Measurements from ENCODE around the gene ZNF678. TPM values are rescaled to one million over a fixed set of nuclear protein-coding genes. Genes with fewer than 3 reads are reported as not detected.

The ZNF678 gene
- total RNA-seq, 4 donors from 2014 or later = 8.4 to 15.3 (median 11.6) TPM

- no peak for TF ChIP-seq CTCF (IDR thresholded peaks at IDR 0.05)
- TF ChIP-seq EP300 (IDR thresholded peaks at IDR 0.05) = no peak
- TF ChIP-seq POLR2A (IDR thresholded peaks at IDR 0.05) = no peak
- DNase-seq (ENCODE audit: low spot score in 2 of 2) = no peak
- WGBS, 2 donors = 30 to 43% methylated on average over 32 to 46 of the region's 57 CpGs
Measured at GRCh38 chr1:227560393-227561173, 2.8 kb upstream of the ZNF678 start.

GRCh38 chr1:227561241-227561907 is 2.0 kb upstream of the ZNF678 start:
- Histone ChIP-seq H3K27me3 (peaks cover 0 to 44% of the 10 kb centered on the region in 2 donors), H3K27ac (no peak overlapping the region), H3K9me3 (no peaks in the 10 kb centered on the region), H3K4me1 (peaks cover 0 to 29% (median 7%) of the 10 kb centered on the region in 4 donors), H3K36me3 (peaks cover 0 to 8% (median 0%) of the 10 kb centered on the region in 3 donors), H3K4me3 (peak overlapping the region in 1 of 4 donors; percentile 34)
- 51 to 67% methylated on average over 37 to 42 of the region's 43 CpGs for WGBS, 2 donors
- TF ChIP-seq CTCF (IDR thresholded peaks at IDR 0.05) = no peak
- DNase-seq (ENCODE audit: low spot score in 2 of 2) = no peak

More at GRCh38 chr1:227560393-227561173, 2.8 kb upstream of the ZNF678 start:
- Histone ChIP-seq H3K27me3 (peaks cover 0 to 44% of the 10 kb centered on the region in 2 donors), H3K27ac (no peak overlapping the region), H3K9me3 (no peaks in the 10 kb centered on the region), H3K4me3 (peak overlapping the region in 2 of 4 donors; percentile 23 to 34), H3K4me1 (peaks cover 0 to 24% (median 7%) of the 10 kb centered on the region in 4 donors), H3K36me3 (peaks cover 0 to under 1% (median 0%) of the 10 kb centered on the region in 3 donors)

- H3K27ac ChIP-seq = no peak overlapping the region
- WGBS, 2 donors = 81 to 88% methylated on average over 6 of the region's 6 CpGs
- peaks cover 0 to 31% (median 7%) of the 10 kb centered on the region in 4 donors for H3K4me1 ChIP-seq
- H3K9me3 ChIP-seq = no peaks in the 10 kb centered on the region
- H3K27me3 ChIP-seq = peaks cover 0 to 44% of the 10 kb centered on the region in 2 donors
- peaks cover 0 to 8% (median 0%) of the 10 kb centered on the region in 3 donors for H3K36me3 ChIP-seq
- TF ChIP-seq CTCF (IDR thresholded peaks at IDR 0.05) = no peak
- TF ChIP-seq POLR2A (IDR thresholded peaks at IDR 0.05) = no peak
- TF ChIP-seq EP300 (IDR thresholded peaks at IDR 0.05) = no peak
- no peak overlapping the region for H3K4me3 ChIP-seq
- no peak for DNase-seq (ENCODE audit: low spot score in 2 of 2)
Measured at GRCh38 chr1:227562037-227562436, 1.3 kb upstream of the ZNF678 start.

- H3K27me3 ChIP-seq = peaks cover 0 to 37% of the 10 kb centered on the region in 2 donors
- WGBS, 2 donors = 87% methylated on average over 10 of the region's 10 CpGs
- DNase-seq (ENCODE audit: low spot score in 2 of 2) = no peak
Measured at GRCh38 chr1:227562933-227563323, 428 bp upstream of the ZNF678 start.

More at GRCh38 chr1:227562933-227563323, 428 bp upstream of the ZNF678 start:
- H3K36me3 ChIP-seq = peaks cover 0 to 8% (median 0%) of the 10 kb centered on the region in 3 donors
- TF ChIP-seq POLR2A (IDR thresholded peaks at IDR 0.05) = no peak
- no peak for TF ChIP-seq EP300 (IDR thresholded peaks at IDR 0.05)
- TF ChIP-seq CTCF (IDR thresholded peaks at IDR 0.05) = no peak
- H3K27ac ChIP-seq = no peak overlapping the region
- peak overlapping the region in 2 of 4 donors; percentile 71 to 88 for H3K4me3 ChIP-seq
- H3K4me1 ChIP-seq = peaks cover 0 to 38% (median 7%) of the 10 kb centered on the region in 4 donors
- H3K9me3 ChIP-seq = no peaks in the 10 kb centered on the region
